Measurements from ENCODE around the gene BSPRY.

The BSPRY gene

DNA sequence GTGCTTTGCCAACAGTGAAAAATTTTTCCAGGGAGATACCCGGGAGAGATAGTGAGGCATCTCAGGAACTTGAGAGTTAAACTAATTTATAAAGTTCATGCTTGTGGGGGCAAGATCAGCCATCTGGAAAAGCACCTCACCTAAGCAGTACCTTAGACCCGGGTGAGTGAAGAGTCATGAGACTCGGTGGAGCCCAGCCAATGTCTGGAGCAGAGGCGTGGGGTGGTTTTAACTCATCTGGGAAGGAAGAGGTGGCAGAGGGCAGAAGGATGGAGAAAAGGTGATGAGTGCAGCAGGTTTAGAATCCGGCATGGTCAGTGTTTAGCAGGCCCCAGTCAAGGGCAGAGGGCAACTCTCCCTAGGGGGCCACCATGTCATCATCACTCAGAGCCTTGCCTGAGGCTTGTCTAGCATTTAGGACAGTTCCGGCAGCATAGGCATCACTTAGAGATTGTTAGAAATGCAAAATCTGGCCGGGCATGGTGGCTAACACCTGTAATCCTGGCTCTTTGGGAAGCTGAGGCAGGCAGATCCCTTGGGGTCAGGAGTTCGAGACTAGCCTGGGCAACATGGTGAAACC is 41.9 kb upstream of the BSPRY start:
- TF ChIP-seq FOXP2 (optimal IDR thresholded peaks at IDR 0.05; ENCODE audit: borderline replicate concordance, extremely low read depth, extremely low read length, insufficient read depth) (no peak), POLR2AphosphoS5 (IDR thresholded peaks at IDR 0.05; ENCODE audit: low read depth, low read length) (no peak), TAF1 (IDR thresholded peaks at IDR 0.05; ENCODE audit: borderline replicate concordance, insufficient read depth, low read length) (no peak), REST (IDR thresholded peaks at IDR 0.05; ENCODE audit: insufficient read depth in 1 of 2, low read depth in 2 of 2, low read length in 2 of 2) (no peak), SIN3A (IDR thresholded peaks at IDR 0.05; ENCODE audit: borderline replicate concordance, insufficient read depth, low read length) (no peak)

DNA sequence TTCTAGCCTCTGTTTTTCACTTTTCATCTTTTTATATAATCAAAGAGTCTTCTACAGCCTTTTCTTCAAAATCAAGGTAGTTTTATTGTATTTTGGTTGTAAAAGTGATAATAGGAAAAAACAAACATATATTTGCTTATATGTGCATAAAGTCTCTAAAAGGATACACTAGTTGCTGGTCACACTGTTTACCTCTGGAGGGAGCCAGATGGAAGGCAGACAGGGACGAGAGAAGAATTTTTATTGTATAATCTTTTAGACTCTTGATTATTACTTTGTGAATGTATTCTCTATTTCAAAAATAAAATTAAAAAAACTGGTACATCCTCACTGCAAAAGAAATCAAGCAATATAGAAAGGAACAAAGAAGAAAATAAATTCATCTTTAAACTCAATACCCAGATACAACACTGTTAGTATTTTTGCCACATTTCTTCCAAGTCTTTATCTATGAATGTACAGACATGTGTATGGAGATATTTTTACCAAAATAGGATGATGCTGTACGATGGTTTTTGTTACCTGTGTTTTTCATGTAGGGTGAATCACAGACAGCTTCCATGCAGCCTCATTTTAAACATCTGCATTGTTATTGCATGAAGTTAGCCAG is 40.0 kb upstream of the BSPRY start:
- TF ChIP-seq FOXP2 (optimal IDR thresholded peaks at IDR 0.05; ENCODE audit: borderline replicate concordance, extremely low read depth, extremely low read length, insufficient read depth) (no peak), TAF1 (IDR thresholded peaks at IDR 0.05; ENCODE audit: borderline replicate concordance, insufficient read depth, low read length) (no peak), SIN3A (IDR thresholded peaks at IDR 0.05; ENCODE audit: borderline replicate concordance, insufficient read depth, low read length) (no peak), REST (IDR thresholded peaks at IDR 0.05; ENCODE audit: insufficient read depth in 1 of 2, low read depth in 2 of 2, low read length in 2 of 2) (no peak), POLR2AphosphoS5 (IDR thresholded peaks at IDR 0.05; ENCODE audit: low read depth, low read length) (no peak)

DNA sequence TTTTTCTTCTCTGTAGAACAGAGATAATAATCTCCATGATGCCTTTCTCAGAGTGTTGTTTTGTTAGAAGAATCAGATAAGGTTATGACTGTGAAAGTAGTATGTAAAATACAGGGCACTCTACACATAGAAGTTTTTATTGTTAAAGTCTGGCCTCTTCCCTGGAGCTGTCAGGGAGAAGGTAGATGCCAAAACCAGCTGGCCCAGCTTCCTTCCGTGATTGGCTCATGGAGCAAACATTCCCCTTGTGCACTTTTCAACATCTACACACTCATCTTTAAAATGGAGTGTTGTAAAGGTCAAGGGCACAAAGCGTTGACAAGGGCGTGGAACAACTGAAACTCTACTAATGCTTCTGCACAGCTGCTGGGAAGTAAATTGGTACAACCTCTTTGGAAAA is 38.8 kb upstream of the BSPRY start:
- TF ChIP-seq FOXP2 (optimal IDR thresholded peaks at IDR 0.05; ENCODE audit: borderline replicate concordance, extremely low read depth, extremely low read length, insufficient read depth) (no peak), SIN3A (IDR thresholded peaks at IDR 0.05; ENCODE audit: borderline replicate concordance, insufficient read depth, low read length) (no peak), TAF1 (IDR thresholded peaks at IDR 0.05; ENCODE audit: borderline replicate concordance, insufficient read depth, low read length) (no peak), POLR2AphosphoS5 (IDR thresholded peaks at IDR 0.05; ENCODE audit: low read depth, low read length) (no peak), REST (IDR thresholded peaks at IDR 0.05; ENCODE audit: insufficient read depth in 1 of 2, low read depth in 2 of 2, low read length in 2 of 2) (no peak)

DNA sequence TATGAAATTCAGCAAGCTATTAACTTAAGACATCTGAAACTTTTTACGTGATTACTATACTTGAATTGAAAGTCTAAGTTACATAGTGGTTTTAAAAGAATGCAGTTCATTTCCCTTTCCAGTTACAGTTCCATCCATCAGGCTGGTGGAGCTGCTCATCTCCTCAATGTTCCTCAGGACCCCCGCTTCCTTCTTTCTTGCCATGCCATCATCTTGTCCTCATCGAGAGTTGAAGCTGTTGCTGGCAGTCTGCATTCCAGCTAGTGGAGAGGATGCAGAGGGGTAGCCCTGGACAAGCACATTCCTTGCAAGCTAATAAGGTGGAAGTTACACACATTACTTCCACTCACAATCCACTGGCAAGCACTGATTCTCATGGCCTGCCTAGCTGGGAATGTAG is 37.4 kb upstream of the BSPRY start:
- TF ChIP-seq REST (IDR thresholded peaks at IDR 0.05; ENCODE audit: insufficient read depth in 1 of 2, low read depth in 2 of 2, low read length in 2 of 2) (no peak), FOXP2 (optimal IDR thresholded peaks at IDR 0.05; ENCODE audit: borderline replicate concordance, extremely low read depth, extremely low read length, insufficient read depth) (no peak), SIN3A (IDR thresholded peaks at IDR 0.05; ENCODE audit: borderline replicate concordance, insufficient read depth, low read length) (no peak), TAF1 (IDR thresholded peaks at IDR 0.05; ENCODE audit: borderline replicate concordance, insufficient read depth, low read length) (no peak), POLR2AphosphoS5 (IDR thresholded peaks at IDR 0.05; ENCODE audit: low read depth, low read length) (no peak)

All from PFSK-1 (cell line).